NCI-H187 treated with DMSO at 0.1 percent for 48 hours (cell line): ENCODE results near the gene LRP1B.
"Not testable (repeated sequence)": the region's sequence is repeated elsewhere in the genome, so short reads cannot be mapped to it uniquely, and the experiment has no call there.

Experiments used
- DNase-seq: peaks from one replicate; lab custom pipeline; 2025; lab: John Stamatoyannopoulos, UW

Gene LRP1B

DNA sequence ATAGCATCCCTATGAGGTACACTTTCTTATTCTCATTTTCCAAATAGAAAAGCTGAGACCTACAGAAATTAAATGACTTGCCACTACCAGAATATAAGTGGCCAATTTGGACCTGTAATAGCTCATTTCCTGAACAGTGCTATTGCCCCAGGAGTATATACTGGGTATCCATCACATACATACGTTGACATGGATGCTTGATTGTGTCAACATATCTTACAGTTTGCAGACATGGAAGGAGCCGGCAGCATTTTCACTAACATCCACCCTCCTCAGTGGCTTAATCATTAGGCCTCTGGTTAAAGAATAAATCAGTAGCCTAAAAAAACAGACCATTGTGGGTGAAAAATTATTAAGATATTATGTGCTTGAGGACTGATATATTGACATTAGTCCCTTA is 829.3 kb downstream of the LRP1B start:
- DNase-seq = no peak

DNA sequence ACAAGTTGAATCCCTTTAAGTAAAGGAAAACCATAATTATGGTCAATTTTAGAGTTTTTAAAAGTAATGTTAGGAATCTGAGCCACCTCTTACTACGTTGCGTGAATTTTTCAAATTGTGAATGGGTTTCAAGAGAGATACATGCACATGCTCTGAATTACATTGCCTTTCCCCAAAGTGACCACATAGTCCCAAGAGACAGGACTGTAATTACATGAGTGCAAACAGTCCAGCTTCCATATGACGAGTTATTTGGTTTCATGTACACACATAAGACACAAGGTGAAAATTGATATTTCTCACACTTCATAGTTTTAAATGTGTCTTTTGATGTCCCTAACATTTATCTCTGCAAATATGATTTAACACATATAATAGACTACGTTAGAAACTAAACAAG is 850.8 kb downstream of the LRP1B start:
- DNase-seq = no peak

DNA sequence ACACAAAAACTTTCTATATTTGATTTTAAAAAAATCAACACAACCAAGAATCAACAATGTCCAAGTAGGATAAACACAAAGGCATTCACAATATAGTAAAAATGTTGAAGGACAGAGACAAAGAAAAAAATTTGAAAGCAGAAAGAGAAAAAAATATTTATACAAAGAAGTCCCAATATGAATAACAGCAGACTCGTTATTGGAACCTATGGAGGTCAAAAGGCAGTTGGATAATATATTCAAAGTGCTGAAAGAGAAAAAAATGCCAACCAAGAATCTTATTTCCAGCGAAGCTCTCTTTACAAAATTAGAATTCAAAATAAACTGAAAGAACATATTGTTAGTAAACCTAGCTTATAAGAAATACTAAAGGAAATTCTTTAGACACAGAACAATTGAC is 859.5 kb downstream of the LRP1B start:
- DNase-seq = no peak

DNA sequence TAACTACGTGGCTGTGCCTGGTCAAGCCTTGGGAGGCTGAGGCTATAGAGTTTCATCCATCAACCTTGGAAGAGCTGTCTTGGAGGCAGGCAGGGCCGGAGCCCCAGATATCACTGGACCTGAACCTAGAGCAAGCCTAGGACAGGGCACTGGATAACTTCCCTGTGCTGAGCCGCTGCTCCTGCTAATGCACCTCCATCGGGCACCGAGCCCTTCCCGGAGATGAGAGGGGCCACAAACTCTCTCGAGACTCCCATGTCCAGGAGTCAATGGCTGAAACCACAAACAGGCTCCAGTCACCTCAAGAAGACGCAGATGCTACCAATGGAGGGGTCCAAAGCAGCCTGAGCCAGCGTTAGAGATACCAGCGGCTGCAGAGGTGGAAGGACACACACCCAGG is 866.0 kb downstream of the LRP1B start:
- DNase-seq = no peak

DNA sequence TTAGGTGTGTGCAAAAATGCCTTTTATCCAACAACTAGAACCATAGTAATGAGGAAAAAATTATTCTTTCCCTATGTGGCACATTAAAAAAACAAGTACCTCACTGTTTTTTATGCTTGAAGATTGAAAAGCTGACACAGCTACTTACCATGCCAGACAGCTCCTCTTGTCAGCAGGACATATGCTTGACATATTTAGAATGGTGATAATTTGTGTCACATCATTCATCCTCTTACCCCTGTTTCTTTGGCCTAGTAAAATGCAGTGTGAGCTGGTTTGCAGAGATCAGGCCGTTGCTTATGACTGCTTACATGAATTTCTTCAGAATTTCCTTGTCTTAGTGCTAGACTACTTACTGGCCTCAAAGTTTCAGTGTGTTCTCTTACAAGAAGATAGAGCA is 869.9 kb downstream of the LRP1B start:
- no peak for DNase-seq

DNA sequence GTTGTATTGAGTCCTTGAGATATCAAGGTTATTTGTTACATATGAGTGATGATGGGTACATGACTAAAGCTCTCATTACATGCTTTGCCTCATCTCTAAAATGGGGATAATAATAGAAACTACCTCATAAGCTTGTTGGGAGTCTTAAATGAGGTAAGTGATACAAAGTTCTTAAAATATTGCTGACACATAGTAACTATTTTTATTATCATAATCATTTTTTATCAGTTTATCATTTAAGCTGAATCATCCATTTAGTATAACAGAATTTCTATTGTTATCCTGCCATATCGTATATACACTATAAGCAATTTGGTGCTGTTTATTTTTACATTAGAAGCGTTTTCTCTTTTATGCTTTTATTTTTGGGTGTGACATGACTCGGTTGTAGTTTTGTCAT is 871.1 kb downstream of the LRP1B start:
- DNase-seq = no peak

DNA sequence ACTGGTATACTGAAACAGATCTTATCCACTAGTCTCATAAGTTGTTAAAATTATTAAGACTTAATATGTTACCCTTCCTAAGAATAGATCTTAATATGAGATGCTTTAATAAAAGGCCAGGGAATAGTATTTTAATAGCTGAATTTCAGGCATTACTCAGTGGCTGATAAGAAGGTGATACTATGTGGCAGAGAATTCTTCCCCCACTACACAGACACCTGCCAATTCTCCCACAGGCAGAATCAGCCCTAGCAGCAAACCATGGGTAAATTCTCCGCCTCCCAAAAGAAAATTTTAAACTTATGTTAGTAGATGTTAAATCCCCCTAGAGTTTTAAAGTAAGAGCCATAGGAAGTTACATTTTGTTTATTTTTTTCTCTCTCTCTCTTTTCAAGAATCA is 888.8 kb downstream of the LRP1B start:
- DNase-seq = no peak

DNA sequence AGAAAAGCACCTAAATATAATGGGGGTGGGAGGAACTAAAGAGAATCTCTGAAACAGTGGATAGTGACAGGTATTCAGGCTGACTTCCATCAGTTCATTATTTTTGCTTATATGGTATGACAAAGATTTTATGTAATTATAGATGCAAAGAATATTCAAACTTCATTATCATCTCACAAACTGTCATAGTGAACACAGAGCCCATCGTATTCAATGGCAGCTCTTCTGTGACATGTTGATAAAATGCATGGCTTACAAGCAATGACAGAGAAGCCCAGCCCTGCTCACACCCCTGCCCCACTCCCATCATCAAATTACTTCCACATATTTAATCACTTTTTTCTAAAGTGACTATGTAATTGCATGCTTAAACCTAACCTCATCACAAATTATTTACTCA is 904.3 kb downstream of the LRP1B start:
- no peak for DNase-seq

DNA sequence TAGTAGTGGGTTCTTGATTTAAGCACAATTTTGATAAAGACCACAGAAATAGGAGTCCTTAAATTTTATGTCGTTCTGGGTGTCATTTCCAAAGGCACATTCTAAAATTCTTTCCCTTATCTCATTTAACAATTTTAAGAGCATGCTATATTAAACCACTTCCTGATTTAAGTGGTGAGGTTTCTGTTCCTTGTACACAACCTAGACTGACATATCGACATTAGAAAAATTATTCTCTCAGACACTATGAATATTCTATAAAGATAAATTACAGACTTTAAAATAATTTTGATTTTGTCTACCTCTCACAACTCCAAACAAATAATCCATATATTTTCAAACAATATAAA is 923.8 kb downstream of the LRP1B start:
- DNase-seq = no peak

DNA sequence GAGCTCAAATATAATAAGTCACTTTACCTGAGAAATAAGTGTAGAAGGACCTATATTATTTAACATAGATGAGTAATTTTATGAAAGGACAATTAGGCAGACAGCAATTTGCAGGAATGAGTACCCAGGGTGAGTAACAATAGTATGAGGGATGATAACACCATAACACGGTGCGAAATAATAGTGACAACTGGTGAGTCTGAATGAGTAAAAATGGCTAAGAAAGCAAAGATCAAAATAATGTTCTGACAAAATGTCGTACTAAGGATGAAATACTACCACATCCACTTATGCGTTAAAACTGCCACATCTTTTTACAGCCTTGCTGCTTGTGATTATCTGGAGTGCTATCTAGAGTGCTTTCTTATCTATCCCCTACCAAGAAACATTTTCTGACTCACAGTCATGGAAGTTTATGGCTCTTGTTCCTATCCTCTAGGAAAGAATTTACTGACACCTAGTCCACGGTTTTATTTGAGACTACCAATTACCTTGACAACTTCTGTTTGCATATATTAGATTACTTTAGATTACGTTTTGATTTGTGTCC is 929.7 kb downstream of the LRP1B start:
- no peak for DNase-seq

DNA sequence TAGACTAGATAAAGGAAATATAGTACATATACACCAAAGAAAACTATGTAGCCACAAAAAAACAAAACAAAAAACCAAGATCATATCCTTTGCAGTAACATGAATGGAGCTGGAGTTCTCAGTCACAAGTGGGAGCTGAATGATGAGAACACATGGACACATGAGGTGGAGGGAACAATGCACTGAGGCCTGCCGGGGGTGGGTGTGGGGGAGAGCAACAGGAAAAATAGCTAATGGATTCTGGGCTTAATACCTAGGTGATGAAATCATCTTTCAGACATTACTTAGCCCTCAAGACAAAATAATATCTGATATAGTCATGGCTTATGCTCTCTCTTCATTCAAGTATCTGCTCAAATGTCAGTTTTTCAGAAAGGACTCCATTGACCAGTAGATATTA is 930.6 kb downstream of the LRP1B start:
- DNase-seq = no peak

DNA sequence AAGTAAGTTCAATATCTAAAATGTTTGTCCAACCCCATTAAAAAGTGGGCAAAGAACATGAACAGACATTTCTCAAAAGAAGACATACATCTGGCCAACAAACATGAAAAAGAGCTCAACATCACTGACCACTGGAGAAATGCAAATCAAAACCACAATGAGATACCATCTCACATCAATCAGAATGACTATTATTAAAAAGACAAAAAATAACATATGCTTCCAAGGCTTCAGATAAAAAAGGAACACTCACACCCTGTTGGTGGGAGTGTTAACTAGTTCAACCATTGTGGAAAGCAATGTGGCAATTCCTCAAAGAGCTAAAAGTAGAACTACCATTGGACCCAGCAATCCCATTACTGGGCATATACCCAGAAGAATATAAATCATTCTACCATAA is 931.1 kb downstream of the LRP1B start:
- DNase-seq = no peak

DNA sequence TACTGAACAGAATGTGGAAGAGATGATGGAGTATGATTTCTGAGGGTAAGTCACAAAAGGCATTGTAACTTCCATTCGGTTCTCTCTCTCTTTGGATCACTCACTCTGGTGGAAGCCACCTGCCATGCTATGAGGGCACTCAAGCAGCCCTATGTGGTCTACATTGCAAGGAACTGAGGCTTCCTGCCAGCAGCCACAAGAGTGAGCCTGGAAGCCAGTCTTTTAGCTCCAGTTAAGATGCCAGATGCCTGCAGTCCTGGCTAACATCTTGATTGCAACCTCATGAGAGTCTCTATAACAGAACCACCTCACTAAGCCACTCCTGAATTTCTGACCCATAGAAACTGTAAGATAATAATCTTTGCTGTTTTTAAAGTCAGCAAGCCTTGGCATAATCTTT is 935.7 kb downstream of the LRP1B start:
- DNase-seq = no peak

DNA sequence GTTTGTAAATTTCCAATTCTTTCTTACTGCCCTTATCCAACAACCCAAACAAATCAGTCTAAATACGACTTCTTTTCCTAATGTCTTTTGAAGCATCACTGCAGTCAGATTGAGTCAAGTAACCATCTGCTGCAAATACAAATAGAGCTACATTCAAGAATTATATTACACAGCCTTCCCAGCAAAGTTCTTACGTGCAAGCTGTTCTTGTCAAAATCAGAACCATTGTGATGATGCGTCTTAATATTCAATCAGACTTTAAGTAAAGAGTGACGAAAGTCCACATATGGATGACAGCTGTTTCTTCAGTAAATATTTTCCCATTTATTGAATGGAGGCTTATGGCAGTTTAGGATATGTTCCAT is 943.8 kb downstream of the LRP1B start:
- DNase-seq = no peak

DNA sequence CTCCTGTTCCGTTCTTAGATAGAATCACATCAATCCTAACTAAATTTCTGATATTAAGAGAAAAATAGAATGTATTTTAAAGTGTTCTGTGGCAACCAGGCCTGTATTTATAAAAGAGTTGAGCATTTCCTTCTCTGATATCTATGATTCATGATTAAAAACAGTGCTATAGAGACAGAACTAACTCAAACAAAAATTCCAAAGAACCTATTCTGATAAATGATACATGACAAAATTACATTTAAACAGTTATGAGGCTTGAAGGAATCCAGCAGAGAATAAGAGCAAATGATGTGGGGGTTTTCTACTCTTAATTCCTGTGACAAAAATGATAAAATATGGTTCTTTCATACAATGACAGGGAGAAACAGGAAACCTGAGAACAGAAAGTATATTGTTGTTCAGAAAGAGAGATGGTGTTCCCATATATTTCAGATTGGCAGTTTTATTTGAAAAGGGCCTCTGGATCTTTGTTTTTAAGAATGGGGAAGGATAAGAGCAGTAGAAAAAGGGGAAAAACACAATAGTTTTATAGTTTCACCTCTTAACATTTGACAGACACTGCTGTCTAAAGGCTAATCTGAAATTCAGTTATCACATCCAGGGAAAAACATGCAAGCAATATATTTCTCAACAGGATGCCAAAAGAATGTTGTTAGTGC is 944.3 kb downstream of the LRP1B start:
- DNase-seq = no peak

DNA sequence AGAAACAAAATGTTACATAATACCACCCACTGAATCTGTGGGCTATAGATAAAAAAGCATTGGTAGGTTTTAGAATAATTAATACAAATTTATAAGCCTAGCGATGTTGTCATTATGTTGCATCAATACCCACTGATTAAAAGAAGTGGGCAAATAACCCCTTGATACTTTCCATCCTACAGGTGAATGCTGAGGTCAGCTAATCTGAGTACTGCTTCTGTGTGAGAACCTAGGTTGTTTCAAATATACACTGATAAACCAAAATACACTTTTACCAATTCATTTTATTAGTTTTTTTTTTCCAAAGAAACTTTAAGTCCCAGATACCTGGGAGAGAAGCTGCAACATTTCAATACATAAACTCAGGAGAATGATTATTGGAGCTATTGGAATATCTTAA is 948.6 kb downstream of the LRP1B start:
- no peak for DNase-seq

DNA sequence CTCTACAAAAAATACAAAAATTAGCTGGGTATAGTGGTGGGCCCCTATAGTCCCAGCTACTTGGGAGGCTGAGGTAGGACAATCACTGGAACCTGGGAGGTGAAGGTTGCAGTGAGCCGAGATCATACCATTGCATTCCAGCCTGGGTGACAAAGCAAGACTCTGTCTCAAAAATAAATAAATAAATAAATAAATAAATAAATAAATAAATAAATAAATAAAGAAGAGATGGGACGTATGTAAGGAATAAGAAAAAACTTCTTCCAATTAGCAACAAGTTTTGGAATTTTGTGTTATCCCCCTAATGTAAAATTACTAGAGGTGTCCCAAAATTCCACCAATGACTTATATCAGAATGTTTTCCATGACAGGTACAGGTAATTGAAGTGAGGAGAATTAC is 961.7 kb downstream of the LRP1B start:
- not testable (repeated sequence) for DNase-seq

DNA sequence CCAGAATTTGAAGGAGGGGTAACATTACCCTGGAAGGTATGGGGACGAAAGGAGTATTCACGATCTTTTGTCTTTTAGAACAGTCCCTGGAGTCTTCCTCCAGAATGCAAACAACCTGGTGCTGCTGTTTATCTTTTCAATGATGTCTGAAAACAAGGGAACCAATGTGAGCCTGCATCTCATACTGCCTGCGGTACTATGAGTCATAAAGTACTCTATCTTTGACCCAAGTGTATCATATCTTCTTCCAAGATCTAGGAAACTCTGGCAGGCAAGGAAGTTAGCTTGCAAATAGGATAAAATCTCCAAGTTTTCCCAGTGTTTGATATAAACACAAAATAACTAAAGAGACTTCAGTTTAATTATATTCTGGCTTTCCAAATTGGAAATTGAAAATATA is 968.5 kb downstream of the LRP1B start:
- DNase-seq = no peak

DNA sequence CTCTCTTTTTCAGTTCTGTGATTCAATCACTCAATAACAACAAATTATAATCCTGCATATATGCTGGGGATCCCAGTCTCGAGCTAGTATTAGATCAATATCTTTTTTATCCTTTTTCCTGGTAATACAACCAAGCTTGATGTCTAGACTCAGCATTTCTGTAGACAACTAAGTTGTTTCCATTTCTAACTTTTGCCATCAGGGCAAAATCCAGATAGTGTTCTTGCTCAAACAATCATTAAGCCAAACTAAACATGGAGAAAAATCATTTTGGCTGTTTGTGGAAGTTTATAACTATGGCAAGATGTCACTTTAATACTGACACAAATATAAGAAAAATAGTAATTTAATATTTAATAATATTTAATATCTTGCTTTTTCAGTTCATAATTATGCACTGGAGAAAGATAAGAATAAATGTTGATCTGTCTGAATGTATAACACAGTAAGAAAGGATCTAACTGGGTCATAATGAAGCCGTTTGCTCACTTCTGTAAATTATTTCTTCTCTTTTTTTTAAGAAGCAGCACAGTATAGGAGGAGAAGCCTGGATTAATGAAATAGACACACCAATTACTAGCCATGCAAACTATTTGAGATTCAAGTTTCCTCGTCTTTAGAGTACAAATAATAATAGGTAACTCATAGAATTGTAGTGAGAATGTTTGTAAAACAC is 979.1 kb downstream of the LRP1B start:
- no peak for DNase-seq

DNA sequence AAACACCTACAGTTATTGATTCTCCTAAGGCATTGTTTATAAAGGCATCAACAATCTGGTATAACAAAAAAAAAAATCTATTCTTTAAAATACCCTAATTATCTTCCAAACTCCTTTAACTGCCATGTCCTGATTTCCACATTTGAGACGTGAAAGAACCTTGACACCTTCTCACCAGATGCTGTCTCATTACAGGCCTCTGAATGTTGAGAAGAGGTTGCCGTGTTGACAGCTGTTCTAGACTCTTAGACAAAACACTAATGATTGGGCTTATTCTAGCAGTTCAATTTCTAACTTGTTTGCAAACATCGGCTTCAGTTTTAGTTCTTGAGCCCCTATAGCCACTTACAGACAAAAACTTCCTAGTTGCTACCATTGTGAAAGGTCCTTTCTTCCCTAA is 988.8 kb downstream of the LRP1B start:
- DNase-seq = no peak

DNA sequence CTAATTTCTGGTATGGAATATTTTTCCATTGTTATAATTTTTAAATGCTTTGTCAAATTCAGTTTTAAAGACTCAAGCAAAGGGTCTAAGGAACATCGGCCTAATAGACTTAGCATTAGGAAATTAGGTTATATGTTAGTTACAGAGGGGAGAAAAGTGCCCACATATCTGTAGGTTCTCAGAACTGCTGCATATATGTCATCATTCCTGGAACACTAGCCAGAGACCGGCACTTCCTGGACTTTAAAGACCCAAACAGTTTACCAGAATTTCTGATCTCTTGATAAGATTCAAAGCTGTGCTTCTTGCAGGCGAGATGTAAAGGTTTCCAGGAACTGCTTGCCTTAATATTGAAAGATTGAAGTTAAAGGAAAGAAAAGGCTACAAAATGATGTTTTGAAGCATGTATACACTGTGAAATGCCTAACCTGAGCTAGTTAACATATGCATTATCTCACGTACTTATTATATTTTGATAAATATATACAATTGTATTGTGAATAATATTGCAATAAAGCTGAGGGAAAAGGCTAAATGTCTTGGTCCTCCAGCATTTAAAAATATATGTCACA is 993.6 kb downstream of the LRP1B start:
- no peak for DNase-seq

DNA sequence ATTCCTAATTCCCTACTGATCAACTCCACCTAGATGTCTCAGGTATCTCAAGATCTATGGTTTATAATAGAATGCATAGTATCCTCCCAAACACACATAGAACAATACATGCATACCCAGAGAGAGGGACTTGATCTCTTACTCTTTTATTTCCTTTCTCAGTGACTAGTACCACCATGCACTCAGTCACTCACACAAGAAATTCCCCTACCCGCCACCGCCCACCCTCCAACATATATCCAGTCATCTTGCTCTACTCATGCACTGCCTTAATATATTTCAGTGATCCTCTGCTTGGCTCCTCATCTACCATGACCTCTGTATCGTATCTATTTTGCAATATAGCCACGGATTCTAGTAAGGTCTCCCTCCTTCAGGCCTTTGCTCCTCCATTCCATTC is 996.9 kb downstream of the LRP1B start:
- DNase-seq = no peak

DNA sequence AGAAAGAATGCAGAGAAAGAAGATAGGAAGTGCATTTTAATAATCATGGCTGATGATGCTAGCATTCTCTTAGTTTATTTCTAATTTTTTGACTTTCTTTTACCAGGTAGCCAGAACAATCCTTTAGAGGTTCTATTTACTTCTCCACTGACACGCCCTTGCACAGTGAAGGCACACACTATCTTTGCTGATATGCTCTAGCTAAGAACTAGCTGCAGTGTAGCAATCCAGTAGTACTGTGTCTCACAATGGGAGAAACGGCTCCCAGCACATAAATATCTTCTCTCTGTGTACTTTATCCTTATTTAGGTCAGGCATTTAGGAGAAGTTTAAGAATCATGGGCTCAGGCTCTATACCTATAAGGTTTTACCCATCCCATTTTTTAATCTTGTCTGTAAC is 1005.4 kb downstream of the LRP1B start:
- DNase-seq = no peak

DNA sequence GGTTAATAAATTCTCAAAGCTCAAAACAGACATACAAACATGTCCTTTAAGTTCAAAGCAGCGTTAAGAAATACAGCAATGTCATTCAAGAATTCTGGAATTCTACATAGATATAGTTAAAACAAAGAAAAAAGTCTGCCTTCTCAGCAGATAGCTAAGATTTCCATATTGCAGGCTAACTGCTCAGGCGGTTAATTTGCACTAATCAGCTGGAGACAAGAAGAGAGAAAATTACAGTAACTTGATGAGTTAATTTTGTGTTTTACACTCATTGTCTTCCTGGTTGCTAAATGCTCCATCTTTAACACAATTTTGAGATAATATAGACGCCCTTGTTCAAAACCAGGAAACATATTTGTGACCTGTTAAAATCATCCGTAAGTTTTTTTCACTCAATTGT is 1012.0 kb downstream of the LRP1B start:
- DNase-seq = no peak
